C4-2B (cell line): Measurements from ENCODE around the gene SLC25A29.
"Not testable (repeated sequence)": the region's sequence is repeated elsewhere in the genome, so short reads cannot be mapped to it uniquely, and the experiment has no call there.

Experiments used
- H3K27ac ChIP-seq: fragments of 450-650 bp; 2 replicates; pipeline ENCODE4 v1.5.1; 2017
- CTCF ChIP-seq: fragments of 450-650 bp; conservative IDR thresholded peaks from 2 replicates; pipeline ENCODE4 v1.5.1; 2017; ENCODE audit warnings: mild to moderate bottlenecking
- ZFX ChIP-seq: fragments of 450-650 bp; IDR thresholded peaks from 2 replicates; pipeline ENCODE4 v1.6.1; 2017

The SLC25A29 gene

GRCh38 chr14:100292301-100292775, 13.9 kb downstream of the SLC25A29 start:
- no peak for TF ChIP-seq CTCF
- no peak overlapping the region for H3K27ac ChIP-seq

- no peak overlapping the region for H3K27ac ChIP-seq
- TF ChIP-seq CTCF (no peak), ZFX (no peak)
Measured at GRCh38 chr14:100291305-100292075, 14.8 kb downstream of the SLC25A29 start.

GRCh38 chr14:100290607-100291304, 15.5 kb downstream of the SLC25A29 start:
- TF ChIP-seq CTCF (no peak), ZFX (no peak)
- H3K27ac ChIP-seq = no peak overlapping the region

- H3K27ac ChIP-seq = no peak overlapping the region
Measured at GRCh38 chr14:100289916-100290606, 16.2 kb downstream of the SLC25A29 start.

GRCh38 chr14:100288382-100289185, 17.7 kb downstream of the SLC25A29 start:
- H3K27ac ChIP-seq = no peak overlapping the region
- TF ChIP-seq CTCF (no peak), ZFX (no peak)

More at GRCh38 chr14:100289916-100290606, 16.2 kb downstream of the SLC25A29 start:
- TF ChIP-seq CTCF = no peak
- TF ChIP-seq ZFX = no peak

GRCh38 chr14:100287998-100288295, 18.3 kb downstream of the SLC25A29 start:
- not testable (repeated sequence) for H3K27ac ChIP-seq

- TF ChIP-seq CTCF (no peak), ZFX (no peak)
- H3K27ac ChIP-seq = no peak overlapping the region
Measured at GRCh38 chr14:100287202-100287997, 18.8 kb downstream of the SLC25A29 start.
